RKO (cell line): Measurements from ENCODE around the gene SLC38A10.

Source experiments
- DNase-seq: peaks from one replicate; pipeline ENCODE4 v3.0.0-alpha.2; 2016; ENCODE audit warnings: low spot score

Gene SLC38A10

DNA sequence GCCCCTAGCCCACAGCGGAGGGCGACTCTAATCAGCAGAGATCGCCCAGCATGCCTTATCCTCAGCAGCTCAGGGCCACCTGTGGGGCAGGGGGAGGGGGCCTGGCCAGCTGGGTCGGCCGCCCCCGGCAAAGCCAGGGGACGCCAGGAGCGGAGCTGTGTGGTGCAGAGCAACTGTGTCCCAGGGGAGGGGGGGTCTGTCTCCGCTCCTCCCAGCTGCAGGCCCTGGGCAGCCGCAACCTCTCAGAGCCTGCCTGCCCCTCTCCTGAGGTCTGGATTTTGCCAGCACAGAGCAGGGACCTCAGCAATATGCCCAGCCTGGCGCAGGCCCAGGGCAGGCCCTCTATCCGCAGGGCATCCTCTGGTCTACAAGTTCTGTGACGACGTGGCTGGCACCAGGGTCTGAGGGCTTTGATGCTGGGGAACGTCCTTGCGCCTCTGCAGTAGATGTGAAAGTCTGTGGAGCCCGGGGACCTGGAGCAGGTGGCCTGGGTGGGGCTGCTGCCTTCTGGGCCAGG lies 36.5 kb upstream of the SLC38A10 start:
- DNase-seq, result no peak

DNA sequence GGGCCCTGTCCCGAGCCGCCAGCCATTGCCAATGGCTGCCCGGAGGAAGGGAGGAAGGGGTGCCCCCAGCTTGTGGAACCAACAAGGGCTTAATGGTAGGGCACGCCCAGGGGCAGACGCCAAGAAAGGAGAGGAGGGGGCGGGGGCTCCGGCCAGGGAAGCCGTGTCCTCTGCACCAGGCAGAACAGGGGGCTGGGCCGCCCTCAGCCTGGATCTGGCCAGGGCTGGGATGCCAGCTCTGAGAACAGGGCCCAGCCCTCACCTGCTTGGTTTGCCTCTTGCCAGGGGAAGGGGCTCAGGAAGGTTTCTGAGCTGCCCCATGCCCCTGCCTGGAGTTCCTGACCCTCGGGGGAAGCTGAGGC lies 35.8 kb upstream of the SLC38A10 start:
- DNase-seq, result no peak

DNA sequence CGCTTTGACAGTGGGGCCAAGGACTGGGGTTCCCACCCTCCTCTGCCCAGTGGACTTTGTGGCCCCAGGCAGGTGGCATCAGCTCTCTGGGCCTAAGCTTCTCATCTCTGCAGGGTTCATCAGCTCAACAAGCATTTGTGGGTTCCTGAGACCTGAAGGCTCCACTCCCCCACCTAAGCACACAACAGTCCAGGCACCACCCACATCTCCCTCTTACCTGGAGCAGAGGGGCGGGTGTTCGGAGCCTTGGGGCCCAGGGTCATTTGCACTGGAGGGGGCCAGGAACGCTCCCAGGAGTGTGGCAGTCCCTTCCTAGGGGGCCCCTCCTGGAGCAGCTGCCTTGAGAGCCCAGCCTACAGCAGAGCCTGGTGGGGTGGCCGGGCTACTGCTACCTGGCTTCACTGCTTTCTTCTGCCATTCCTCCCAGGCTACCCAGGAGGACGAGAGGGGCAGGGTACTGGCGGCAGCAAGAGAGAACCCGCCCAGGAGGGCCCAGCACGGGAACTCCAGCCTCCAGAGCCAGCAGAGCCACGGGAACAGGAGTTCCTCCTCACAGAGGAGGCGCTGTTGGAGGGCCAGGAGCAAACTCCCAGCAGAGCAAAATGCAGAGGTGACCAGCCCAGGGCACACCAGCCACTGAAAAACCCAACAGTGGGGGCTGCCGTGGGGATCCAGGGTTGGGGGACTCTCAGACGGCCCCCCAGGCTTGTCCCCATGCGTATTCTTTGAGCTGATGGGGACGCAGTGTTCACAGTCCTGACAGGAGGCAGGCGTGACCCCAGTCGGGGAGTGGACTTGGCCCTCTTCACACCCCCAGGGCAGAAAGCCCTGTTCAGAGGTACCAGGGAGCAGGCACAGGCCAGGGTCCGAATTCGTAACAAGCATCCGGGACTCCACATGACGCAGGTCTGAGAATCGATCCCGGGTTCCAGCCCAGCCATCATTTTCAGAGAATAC lies 35.1 kb upstream of the SLC38A10 start:
- no peak for DNase-seq

DNA sequence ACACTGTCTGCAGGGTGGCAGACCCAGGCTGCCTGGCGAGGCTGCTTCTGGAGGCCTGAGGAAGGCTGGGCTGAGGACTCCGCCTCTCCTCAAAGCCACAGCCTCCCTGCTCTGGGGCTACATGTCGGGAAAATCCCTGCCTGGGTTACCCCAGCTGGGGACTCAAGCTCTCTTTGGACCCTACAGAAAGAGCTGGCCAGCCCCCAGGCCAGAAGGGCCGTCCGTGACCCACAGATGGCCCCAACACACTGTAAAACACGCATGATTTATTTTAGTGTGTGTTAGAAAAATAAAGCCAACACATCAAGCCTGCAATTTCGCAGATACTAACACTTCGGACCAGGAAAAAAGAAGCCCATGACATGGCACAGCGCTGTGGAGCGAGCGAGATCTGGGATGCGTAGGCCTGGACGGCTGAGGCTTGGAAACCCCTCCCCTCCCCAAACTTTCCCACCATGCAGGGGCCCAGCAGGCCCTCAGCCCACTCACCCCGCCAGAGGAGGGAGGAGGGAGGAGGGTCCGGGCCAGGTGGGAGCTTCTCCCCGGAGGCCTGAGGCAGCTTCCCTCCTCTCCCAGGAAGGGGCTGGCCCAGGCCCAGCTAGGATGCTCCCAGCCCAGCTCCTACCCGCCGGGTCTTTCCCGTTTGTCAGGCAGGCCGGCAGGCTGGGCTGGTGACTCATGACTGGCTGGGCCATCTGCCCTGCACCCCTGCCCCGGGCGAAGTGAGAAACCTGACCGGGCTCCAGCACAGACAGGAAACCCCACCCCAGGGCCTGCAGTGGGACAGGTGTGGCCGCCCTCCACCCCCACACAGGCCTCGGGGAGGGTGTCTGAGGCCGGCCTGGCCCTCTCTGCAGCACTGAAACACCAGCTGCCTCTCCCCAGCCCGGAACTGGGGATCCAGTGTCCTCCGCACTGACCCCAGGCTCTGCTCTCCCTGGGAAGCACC lies 34.1 kb upstream of the SLC38A10 start:
- peak; percentile 40 for DNase-seq

DNA sequence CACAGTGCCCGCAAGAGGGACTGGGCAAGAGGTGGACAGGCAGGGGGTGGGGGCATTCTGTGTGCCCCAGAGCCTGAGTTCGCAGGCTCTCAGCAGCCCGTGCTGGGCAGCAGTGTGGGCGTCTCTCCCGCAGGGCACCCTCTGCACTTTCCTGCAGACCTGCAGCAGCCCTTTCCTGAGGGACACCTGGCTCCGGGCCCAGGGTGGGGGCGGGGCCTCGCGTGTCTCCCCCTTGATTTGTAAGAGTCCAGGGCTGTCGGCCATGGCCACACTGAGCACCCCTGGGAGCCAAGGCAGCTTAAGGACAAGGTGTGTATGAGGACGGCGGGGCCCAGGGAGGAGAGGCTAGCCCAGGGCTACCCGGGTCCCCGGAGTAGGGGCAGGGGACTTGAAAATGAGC lies 33.4 kb upstream of the SLC38A10 start:
- no peak for DNase-seq

DNA sequence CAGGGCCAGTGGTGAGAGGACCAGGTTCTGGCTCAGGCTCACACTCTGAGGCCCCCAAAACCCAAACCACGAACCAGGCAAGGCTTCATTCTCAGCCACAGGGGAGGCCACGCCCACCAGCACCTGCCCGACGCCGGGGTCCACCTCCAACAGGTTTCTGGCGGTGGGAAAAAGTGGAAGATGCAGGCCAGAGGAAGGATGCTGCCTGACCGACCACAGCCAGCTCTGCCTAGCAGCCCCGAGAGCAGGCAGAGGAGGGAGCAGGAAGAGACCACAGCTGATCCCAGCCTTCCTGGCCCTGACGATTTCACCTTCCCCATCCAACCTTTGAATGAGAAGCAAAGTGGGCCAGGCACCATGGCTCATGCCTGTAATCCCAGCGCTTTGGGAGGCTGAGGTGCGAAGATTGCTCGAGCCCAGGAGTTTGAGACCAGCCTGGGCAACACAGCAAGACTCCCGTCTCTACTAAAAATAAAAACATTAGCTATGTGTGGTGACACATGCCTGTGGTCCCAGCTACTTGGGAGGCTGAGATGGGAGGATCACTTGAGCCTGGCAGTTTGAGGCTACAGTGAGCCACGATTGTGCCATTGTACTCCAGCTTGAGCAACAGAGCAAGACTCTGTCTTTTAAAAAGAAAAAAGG lies 30.7 kb upstream of the SLC38A10 start:
- DNase-seq, result no peak

DNA sequence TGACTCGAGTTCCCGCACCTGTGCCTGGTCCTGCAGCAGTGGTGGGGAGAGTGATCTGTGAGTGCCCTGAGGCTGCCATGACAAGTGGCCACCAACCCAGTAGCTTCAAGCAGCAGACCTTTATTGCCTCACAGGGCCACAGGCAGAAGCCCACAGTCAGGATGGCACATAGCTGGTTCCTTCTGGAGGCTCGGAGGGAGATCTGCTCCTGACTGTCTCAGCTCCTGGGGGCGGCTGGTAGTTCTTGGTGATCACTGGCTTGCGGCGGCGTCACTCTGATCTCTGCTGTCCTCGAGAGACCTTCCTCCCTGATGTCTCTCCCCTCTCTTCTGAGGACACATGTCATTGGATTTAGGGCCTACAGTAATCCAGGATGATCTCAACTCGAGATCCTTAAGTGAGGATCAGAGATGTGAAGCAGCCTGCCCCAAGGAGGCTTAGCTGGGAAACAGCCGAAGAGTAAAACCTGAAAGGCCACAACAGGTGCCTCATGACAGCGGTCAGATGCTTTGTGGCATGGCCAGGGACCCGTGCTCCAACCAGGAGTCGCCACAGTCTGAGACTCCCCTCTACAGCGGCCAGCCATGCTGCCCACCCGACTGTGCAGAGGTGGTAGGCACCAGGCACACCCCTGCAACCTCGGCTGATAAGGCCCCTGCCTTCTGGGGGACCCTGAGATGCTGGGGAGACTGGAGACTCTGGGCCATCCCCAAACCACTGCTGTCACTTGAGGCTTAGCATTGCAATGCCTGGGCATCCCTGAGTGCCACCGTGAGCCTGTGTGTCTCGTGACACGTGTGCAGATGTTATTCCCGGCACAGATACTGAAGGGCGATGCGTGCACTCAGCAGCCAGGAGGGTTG lies 30.0 kb upstream of the SLC38A10 start:
- DNase-seq, result no peak

DNA sequence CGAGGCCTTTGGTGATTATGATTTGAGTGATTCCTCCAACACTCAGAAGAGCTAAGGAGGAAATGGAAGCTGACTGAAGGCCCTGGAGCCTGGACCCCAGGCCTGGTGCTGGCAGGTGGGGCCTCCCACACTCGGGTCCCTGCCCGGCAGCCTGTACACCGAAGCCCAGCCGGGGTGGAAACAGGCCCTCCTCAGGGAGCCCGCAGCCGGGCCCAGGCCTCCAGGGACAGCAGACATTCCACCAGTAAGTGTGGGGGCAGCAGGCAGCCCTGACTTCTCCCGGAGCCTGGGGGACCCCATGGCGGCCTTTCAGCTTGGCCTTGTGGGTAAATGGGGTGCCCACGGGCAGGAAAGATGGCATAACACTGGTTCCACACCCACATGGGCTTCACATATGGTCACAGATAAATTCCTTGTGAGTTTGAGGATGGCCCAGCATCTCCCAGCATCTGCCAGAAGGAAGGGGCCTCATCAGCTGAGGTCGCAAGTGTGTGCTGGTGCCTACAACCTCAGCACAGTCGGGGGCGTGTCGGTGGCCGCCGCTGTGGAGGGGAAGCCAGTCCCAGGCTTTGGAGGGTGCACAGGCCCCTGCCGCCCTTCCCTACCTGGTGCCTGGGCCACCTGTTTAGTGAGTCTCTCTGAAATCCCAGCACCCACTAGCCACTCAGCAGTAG lies 29.2 kb upstream of the SLC38A10 start:
- DNase-seq, result no peak

DNA sequence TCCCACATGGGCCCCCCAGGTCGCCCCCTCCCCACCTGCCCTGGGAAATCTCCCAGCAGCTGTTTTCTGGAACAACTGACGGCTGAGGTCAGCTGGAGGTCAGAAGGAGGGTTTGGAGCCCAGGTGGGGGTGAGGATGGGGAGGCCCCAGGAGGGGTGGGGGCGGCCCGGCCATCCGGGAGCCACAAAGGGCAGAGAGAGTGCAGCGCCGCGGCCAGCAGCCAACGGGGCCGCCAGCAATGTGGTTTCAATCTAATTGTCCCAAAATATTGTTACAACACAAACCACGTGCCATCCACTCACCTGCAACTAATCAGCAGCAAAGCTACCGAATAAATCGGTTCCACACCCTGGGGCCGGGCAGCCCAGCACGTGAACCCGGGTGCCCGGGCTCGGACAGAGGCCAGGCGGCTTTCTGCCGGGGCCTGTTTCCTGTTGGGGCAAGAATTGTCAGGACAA lies 28.3 kb upstream of the SLC38A10 start:
- no peak for DNase-seq

DNA sequence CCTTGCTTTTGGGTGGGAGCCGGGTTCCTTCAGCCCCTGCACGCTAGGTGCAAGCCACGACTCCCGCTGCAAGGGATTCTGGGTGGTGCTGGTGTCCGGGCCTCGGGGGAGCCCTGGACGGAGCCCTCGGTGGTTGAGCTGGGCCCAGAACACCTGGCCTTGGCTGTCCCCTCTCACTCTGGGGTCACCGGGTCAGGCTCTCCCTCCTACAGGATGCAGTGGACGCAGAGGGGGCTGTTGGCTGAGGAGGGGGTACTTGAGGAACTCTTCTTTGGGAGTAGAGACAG lies 27.9 kb upstream of the SLC38A10 start:
- DNase-seq, result no peak

DNA sequence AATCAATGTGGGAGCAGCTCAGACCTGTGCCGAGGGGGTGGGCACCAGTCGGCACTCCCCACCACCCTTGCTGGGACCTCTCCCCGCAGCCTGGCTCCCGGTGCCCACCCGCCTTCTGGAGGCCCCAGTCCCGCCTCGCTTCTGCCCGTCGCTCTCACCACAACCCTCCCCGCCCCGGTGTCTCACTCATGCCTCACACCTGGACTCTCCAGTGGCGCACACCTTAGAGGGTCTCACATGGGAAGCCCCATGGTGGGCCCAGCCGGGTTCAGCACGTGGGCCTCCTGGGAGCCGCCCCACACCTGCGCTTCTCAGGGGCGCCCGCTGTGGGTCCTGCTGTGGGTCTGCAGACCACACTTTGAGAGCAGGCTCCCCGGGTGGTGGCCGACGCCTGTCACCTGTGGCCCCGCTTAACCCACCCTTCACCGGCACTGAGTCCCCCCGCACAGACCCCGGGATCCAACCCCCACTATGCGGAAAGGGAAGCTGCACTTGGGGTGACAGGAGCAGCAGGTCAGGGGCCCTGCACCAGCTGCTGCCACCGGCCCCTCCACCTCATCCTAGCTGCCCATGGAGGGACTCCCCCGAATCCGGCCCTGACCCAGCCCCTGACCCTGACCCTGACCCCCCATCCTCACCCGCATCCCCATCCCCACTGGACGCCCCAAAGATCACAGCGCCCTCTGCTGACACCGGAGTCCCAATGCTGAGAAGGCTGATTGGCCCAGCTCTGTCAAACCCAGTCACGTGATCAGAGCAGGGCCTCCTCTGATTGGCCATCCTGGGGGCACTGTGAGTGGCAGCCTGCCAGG lies 27.4 kb upstream of the SLC38A10 start:
- DNase-seq, result peak; percentile 40

DNA sequence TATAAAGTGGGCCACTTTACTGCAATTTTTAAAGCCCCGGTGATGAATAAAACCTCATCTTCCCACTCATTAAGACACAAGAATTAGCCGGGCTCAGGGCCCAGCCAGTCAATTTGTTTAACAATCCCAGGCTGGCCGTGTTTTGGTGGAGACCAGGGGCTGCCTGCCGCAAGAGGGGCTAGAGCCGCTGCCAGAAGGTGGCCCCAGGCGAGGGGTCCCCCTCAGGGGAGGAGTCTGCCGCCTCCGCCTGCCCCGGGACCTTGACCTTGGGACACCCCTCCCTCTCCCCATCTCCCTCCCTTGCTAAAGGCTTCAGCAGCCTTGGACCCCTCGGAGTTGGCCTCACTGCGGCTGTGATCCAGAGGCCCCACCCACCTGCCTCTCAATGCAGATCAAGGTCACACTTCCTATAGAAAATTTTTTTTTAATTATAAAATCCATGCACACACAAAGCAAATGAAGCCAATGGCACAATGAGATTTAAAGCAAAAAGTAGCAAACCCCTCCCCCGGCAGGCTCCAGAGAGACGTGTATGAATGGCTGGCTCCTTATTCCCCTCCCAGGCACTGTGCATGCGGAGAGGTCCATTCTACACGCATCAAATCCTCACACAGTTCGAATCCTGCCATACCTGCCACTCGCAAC lies 23.0 kb upstream of the SLC38A10 start:
- no peak for DNase-seq

DNA sequence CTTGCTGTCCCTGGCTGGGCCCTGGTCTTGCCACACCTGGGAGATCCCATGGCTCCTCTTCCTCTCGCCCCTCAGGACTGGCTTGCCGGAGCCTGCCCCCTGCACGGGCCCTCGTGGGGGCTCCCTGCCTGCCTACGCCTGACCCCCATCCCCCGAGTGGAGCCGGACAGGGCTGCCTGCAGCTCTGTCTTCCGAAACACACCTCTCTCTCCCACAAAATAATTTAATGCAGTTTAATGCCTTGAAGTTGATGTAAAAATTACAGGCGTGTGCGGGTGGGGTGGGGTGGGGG lies 22.4 kb upstream of the SLC38A10 start:
- DNase-seq, result no peak

DNA sequence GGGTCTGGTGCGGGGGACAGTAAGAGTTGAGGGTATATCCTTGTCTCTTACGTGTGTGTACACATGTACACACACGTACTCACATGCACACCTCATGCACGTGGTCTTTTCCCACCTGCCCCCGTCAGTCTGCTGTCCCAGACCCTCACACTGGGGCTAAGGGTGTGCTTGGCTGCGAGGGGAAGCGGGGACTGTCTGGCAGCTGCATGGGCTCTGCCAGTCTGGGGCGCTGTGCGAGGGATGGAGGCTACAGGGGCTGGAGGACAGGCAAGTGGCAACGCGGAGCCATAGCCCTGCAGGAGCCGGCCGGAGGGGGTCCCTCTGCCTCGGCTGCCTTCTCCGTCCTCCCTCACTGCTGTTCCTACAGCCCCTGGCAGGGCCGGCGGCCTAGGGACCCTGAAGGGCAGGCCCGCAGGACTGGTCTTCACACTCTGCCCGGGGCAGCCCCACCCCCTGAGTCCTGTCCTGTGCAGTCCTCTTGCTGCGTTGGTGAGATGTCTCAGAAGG lies 20.8 kb upstream of the SLC38A10 start:
- DNase-seq, result no peak

DNA sequence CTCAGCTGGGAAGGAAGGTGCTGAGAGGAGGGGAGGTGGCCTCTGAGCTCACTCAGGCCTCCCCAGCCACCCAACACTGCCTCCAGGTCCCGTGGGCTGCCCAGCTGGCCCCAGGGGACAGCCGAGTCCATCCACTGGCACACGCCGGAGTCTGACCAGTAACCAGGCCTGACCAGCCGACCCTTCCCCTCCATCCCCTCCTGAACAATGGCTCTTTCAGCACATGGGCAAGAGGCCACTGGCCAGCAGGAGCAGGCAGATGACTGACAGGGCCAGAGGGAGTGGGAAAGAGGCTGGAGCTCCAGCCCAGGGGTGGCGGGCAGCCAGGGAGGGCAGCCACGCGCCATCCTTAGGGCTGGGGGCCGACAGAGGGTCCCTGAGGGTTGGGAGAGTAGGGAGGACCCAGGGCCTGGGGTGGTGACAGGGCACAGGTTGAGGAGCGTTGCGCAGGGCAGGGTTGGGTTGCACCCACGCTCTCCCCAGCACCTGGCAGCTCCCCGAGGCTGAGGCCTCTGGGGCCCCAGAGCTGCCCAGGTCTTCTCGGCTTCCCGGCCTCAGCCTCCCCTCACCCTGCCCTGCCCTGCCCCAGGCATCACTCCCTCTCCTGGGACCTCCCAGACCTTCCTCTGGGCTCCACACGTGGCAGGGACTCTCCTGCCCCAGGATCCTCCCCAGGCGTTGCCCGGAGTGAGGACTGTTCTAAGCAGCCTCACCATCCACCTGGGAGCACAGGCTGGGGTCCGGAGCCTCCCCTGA lies 20.2 kb upstream of the SLC38A10 start:
- DNase-seq, result no peak

DNA sequence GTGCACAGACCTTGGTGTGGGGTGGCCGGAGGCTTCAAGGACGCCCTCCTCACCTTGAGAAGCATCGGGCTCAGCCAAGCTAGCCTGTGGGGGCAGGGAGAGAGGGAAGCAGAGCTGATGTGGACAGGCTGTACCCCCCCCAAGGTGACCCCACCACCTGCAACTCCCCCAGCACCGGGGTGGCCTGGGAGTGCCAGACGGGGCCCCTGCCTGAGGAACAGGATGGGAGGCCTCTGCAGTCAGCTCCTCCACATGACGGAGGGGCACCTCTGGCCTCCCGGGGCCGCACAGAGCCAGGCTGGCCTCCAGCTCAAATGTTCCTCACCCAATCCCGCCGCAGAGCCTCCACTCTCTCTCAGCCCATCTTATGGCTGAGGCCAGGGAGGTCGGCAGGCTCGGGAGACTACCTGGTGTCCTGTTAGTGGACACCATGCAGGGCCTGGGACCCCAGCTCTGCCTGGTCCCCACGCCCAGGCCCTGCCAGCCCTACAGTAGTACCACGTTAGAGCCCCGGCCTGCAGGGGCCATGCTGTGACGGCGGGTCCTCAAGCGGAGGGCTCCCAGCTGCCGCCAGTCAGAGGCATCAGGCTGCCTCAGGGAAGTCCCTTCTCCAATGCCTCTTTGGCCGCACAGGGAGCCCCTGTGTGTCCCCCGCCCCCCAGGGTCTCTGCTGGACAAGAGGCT lies 19.4 kb upstream of the SLC38A10 start:
- DNase-seq, result no peak

DNA sequence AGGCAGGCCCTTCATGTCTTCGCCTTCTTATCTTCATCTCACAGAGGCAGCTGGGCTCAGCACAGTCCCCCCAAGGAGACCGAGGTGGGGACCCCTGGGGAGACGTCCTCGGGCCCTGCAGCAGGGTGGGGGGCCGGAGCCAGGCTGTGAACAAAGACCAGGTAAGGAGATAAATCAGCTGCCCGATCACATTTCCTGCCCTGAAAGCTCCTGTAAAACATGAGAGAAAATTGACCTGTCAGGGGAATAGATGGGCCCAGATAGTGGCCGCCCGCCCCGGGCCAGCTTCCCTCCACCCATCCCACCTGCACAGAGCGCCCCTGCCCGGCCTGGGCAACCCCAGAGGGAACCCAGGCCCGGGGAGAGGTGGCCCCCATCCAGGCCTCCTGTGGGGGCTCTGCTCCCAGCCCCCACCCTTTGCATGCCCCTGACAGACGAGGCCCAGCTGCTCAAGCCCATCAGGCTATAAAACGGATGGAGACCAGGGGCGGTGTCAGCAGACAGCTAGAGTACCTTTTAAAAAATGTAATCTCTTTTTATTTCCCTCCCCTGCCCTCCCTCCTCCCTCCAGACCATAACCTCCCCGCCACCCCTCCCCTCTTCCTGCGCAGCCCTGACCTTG lies 18.8 kb upstream of the SLC38A10 start:
- no peak for DNase-seq
